ENCODE data around the gene TBL1X. TPM values are rescaled to one million over a fixed set of nuclear protein-coding genes. Genes with fewer than 3 reads are reported as not detected.

The TBL1X gene
- total RNA-seq, 2 experiments from 2014 or later, result 20.0 to 23.0 TPM

DNA sequence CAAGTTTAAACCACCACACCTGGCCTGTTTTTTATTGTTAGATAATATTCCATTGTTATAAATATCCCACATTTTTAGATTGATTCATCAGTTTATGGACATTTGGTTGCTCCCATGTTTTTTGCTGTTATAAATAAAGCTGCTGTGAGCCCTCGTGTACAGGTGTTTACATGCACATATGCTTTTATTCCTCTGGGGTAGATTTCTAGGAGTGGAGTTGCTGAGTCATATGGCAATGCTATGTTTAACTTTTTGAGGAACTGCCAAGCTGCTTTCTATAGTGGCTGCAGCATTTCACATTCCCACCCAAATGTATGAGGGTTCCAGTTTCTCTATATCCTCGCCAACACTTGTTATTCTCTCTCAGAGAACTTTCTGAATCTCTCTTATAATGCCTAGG is 90.5 kb downstream of the TBL1X start:
- Mint-ChIP-seq H3K36me3 (ENCODE audit: low read depth) (no peaks in the 10 kb centered on the region), H3K27me3 (ENCODE audit: low read depth) (no peaks in the 10 kb centered on the region), H3K27ac (no peak overlapping the region), H3K4me3 (no peak overlapping the region), H3K9me3 (ENCODE audit: insufficient read depth) (no peaks in the 10 kb centered on the region), H3K4me1 (ENCODE audit: low read depth) (peaks cover 6% of the 10 kb centered on the region)
- ChIA-PET CTCF (no interaction called here), POLR2A (no interaction called here)
- ATAC-seq, result no peak
- DNase-seq, result no peak

DNA sequence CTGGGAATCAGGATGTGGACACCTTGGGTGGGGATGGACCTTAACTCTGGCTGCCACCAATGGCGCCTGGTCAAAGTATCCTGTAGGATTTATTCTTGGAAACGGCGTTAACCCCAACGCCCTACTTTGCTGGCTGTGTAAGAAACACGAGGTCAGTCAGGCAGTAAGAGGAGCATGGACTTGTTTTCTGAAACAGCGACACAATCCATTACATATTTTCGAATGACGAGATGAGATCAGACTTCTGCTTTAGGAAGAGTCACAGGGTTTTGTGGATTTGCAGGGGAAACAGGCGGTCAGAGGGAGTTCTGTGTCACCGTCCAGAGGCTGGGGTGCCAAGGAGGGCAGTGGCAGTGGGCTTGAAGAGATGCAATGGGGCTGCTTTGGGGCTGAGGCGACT is 92.2 kb downstream of the TBL1X start:
- Mint-ChIP-seq H3K9me3 (ENCODE audit: insufficient read depth) (no peaks in the 10 kb centered on the region), H3K4me1 (ENCODE audit: low read depth) (peaks cover 6% of the 10 kb centered on the region), H3K27ac (no peak overlapping the region), H3K36me3 (ENCODE audit: low read depth) (peaks cover 6% of the 10 kb centered on the region), H3K4me3 (no peak overlapping the region), H3K27me3 (ENCODE audit: low read depth) (no peaks in the 10 kb centered on the region)
- POLR2A ChIA-PET, result no interaction called here
- DNase-seq (no peak), ATAC-seq (no peak)
- CTCF ChIA-PET, result no interaction called here

DNA sequence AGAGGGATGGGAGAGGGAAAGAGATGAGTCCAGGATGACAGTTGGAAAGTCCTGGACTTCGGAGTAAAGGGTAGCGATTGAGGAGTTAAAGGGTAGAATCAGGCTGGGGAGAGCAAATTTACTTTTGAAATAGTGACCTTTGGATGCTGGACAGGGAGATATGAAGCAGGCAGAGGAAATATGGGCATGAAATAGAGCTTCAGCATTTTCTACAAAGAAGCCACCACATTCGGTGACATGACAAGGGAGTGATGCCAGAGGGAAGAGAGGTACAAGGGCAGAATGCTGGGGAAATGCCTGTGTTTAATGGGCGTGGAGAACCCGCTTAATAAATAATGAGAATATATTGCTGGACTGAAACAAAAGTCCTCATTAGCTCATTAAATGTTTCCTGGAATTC is 92.7 kb downstream of the TBL1X start:
- POLR2A ChIA-PET, result no interaction called here
- Mint-ChIP-seq H3K4me3 (no peak overlapping the region), H3K9me3 (ENCODE audit: insufficient read depth) (no peaks in the 10 kb centered on the region), H3K36me3 (ENCODE audit: low read depth) (peaks cover 6% of the 10 kb centered on the region), H3K27me3 (ENCODE audit: low read depth) (no peaks in the 10 kb centered on the region), H3K27ac (no peak overlapping the region), H3K4me1 (ENCODE audit: low read depth) (peaks cover 6% of the 10 kb centered on the region)
- ATAC-seq (no peak), DNase-seq (no peak)
- CTCF ChIA-PET, result no interaction called here

DNA sequence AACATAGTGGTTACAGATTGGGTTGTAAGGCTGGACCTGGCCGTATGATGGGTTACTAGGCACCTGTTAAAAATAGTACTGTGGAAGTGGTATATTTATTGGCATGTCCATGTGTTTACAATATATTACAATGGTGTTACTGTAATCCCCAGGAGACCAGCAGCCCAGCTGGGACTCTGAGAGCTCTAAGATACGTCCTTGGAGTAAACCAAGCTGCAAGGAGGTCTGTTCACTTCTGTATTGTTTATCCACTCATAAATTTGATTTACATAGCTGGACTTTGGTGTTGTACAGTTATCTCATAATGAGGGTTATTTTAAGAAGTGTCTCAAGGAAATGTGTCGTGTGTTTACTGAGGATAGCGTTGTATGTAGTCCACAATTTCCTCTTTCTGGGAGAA is 93.8 kb downstream of the TBL1X start:
- peaks cover 6% of the 10 kb centered on the region for H3K36me3 Mint-ChIP-seq (ENCODE audit: low read depth)
- H3K4me3 Mint-ChIP-seq, result no peak overlapping the region
- no peak for DNase-seq
- CTCF ChIA-PET, result no interaction called here
- POLR2A ChIA-PET, result no interaction called here
- H3K27me3 Mint-ChIP-seq (ENCODE audit: low read depth), result no peaks in the 10 kb centered on the region
- no peaks in the 10 kb centered on the region for H3K9me3 Mint-ChIP-seq (ENCODE audit: insufficient read depth)
- no peak for ATAC-seq
- H3K4me1 Mint-ChIP-seq (ENCODE audit: low read depth), result peaks cover 6% of the 10 kb centered on the region
- no peak overlapping the region for H3K27ac Mint-ChIP-seq

DNA sequence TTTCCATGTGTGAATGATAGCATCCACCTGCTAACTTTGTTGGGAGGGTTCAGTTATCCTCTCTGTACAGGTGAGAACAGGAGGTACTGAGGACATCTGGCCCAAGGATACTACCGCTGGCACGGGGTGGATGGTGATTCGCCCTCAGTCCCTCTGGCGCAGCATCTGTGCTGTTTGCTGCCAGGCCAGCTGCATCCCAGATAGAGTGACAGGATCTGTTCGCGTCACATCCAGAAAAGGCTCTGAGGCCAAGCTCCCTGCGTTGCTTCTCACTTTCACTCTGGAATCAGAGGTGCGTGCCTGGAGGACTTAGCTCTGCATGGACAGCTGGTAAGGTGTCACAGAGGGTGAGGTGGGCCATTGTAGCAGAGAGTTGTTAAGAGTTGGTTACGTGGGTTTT is 95.4 kb downstream of the TBL1X start:
- POLR2A ChIA-PET, result no interaction called here
- Mint-ChIP-seq H3K4me3 (no peak overlapping the region), H3K27me3 (ENCODE audit: low read depth) (no peaks in the 10 kb centered on the region), H3K27ac (no peak overlapping the region), H3K4me1 (ENCODE audit: low read depth) (peaks cover 8% of the 10 kb centered on the region), H3K9me3 (ENCODE audit: insufficient read depth) (no peaks in the 10 kb centered on the region), H3K36me3 (ENCODE audit: low read depth) (peaks cover 6% of the 10 kb centered on the region)
- no peak for ATAC-seq
- DNase-seq, result no peak
- CTCF ChIA-PET, result no interaction called here

DNA sequence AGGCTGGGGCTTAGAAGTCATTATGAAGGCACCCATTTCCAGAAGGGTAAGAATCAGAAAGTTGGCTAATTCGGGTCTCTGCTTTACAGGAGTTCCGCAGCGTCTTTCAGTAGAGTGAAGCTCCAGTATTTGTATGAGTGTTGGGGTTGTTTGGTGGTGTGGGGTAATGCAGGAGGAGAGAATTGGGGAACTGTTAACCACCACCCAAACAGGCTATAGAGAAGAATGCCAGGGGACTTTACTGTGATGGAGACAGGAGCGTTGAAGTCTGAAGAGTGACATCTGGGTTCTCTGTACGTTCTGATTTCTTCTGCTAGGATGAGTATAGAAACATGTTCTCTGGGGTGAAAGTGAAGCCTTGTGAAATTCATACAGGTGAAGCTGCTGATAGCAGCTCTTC is 96.3 kb downstream of the TBL1X start:
- DNase-seq (no peak), ATAC-seq (no peak)
- peaks cover 8% of the 10 kb centered on the region for H3K4me1 Mint-ChIP-seq (ENCODE audit: low read depth)
- no peak overlapping the region for H3K27ac Mint-ChIP-seq
- no peaks in the 10 kb centered on the region for H3K27me3 Mint-ChIP-seq (ENCODE audit: low read depth)
- CTCF ChIA-PET, result no interaction called here
- H3K9me3 Mint-ChIP-seq (ENCODE audit: insufficient read depth), result no peaks in the 10 kb centered on the region
- H3K36me3 Mint-ChIP-seq (ENCODE audit: low read depth), result peaks cover 6% of the 10 kb centered on the region
- no peak overlapping the region for H3K4me3 Mint-ChIP-seq
- POLR2A ChIA-PET, result no interaction called here

DNA sequence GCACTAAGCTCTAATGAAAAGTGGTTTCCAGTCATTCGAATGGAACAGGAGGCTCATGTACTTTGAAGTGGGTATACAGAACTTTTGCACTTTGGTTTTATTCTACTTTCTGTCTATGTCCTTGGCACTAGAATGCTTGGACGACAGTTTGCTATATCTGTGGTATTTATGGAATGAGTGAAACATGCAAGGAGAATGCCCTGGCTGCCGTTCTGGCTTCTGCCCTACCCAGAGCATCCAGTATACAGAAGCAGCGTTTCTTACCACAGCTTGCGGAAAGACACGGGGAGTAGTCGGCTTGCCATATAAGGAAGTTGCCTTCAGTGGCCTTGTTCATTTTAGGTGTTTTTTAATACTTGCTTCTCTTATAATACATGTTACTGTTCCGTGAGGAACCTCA is 98.0 kb downstream of the TBL1X start:
- POLR2A ChIA-PET, result no interaction called here
- Mint-ChIP-seq H3K36me3 (ENCODE audit: low read depth) (peaks cover 6% of the 10 kb centered on the region), H3K27ac (no peak overlapping the region), H3K4me3 (no peak overlapping the region), H3K9me3 (ENCODE audit: insufficient read depth) (no peaks in the 10 kb centered on the region), H3K4me1 (ENCODE audit: low read depth) (peaks cover 8% of the 10 kb centered on the region), H3K27me3 (ENCODE audit: low read depth) (no peaks in the 10 kb centered on the region)
- DNase-seq, result no peak
- no peak for ATAC-seq
- CTCF ChIA-PET, result no interaction called here

DNA sequence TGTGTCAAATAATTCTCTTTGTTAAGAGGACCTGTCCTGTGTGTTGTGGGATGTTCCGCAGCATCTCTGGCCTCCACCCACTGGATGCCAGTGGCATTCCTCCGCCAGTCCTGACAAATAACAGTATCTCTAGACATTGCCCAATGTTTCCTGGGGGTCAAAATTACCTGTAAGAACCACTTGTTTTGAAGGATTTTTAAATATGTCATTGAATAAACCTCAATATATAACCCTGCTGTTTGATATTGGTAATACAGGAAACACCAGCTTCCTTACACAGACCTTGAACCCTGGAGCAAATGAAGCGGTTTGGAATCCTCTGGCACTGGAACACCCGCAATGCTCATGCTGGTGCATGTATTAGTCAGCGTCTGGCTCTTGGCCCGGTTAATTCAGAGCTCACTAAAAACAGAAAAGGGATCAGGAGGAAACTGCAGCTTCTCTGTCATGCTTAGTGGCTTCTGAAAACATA is 101.3 kb downstream of the TBL1X start:
- H3K36me3 Mint-ChIP-seq (ENCODE audit: low read depth), result peaks cover 6% of the 10 kb centered on the region
- H3K4me1 Mint-ChIP-seq (ENCODE audit: low read depth), result peaks cover 2% of the 10 kb centered on the region
- H3K4me3 Mint-ChIP-seq, result peak overlapping the region; percentile 42
- CTCF ChIA-PET, result no interaction called here
- DNase-seq, result peak; percentile 21
- H3K27ac Mint-ChIP-seq, result peak overlapping the region; percentile 49
- H3K27me3 Mint-ChIP-seq (ENCODE audit: low read depth), result no peaks in the 10 kb centered on the region
- peak; percentile 44 for ATAC-seq
- POLR2A ChIA-PET, result interaction anchor here (0.6 kb wide), 1 partner anchor 17 kb away, joined by 4 read pairs; no protein-coding TSS in a partner anchor
- H3K9me3 Mint-ChIP-seq (ENCODE audit: insufficient read depth), result no peaks in the 10 kb centered on the region

DNA sequence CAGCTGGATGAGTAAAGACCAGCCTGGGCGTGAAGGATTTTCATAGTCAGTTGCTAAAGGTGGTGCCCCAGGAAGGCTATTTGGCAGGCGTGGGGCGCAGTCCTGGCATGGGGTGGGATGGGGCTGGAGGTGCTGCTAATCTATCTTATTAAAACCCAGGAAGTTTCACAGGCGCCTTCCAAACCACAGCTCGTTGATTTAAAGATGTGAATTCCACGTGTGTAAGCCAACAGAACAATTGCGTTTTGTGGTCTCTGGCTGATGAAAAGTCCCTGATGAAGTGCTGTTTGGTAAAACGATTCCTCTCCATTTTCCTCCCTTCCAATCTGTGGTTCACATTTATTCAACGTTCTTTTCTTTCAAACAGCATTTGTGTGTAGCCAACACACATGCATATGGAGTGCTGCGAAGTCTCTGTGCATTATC is 105.0 kb downstream of the TBL1X start:
- CTCF ChIA-PET, result no interaction called here
- Mint-ChIP-seq H3K4me1 (ENCODE audit: low read depth) (peaks cover 19% of the 10 kb centered on the region), H3K27me3 (ENCODE audit: low read depth) (no peaks in the 10 kb centered on the region), H3K27ac (no peak overlapping the region), H3K36me3 (ENCODE audit: low read depth) (no peaks in the 10 kb centered on the region), H3K4me3 (no peak overlapping the region), H3K9me3 (ENCODE audit: insufficient read depth) (no peaks in the 10 kb centered on the region)
- POLR2A ChIA-PET, result no interaction called here
- no peak for ATAC-seq
- DNase-seq, result no peak

DNA sequence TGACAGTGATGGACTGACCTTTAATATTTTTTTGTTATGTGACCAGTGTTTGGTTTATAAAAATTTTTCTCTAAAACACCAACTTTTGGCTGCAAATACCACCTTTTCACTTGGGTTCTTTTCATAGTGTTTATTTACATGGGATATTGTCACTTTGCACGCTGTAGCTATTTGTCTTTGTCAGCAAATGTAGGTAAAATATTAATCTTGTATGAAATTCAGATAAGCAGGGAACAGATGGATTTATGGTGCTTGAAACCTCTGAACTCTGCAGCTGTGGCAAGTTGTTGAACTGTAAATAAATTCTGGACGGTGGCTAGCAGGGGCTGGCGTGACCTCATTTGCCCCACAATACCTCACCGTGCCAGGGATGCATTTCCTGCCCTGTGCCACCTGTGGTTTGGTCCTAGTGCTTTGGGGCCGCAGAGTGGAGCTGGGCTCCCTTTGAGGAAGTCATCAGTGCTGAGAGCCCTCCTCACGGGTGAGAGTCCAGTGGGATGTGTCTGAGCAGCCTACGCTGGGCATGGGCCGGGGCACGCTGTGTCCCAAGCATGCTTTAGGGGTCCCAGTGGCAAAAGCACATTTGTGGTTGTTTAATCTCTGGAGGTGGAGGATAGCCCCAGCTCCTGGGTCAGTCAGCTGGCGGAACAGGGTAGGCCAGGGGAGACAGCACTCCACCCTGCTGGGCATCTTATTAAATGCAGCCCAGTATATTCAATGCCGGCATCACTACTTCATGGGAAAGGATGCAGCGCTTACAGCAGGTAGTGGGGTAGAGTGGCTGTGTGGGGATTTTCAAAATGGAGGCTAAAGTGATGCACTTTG is 108.6 kb downstream of the TBL1X start:
- no peak overlapping the region for H3K27ac Mint-ChIP-seq
- no peaks in the 10 kb centered on the region for H3K9me3 Mint-ChIP-seq (ENCODE audit: insufficient read depth)
- CTCF ChIA-PET, result no interaction called here

DNA sequence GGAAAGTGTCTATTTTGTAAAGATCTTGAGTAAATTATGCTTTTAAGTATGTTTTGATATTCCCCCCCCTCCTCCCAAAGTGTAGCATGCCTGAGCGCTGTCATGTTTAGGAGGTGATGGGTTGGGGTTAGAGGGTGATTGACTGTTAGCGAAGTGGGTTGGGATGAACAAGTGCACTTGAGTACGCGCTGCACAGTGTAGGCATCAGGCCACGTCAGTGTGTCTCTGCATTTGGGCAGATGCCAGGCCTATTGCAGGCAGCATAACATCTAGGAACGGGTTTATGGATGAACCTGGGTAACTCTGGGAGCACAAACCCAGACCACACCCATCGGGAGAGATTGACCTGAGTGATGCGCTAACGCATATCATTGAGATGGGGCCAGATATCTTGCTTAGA is 111.2 kb downstream of the TBL1X start:
- Mint-ChIP-seq H3K9me3 (ENCODE audit: insufficient read depth) (no peaks in the 10 kb centered on the region), H3K27me3 (ENCODE audit: low read depth) (no peaks in the 10 kb centered on the region), H3K4me3 (no peak overlapping the region), H3K27ac (no peak overlapping the region), H3K4me1 (ENCODE audit: low read depth) (peaks cover 29% of the 10 kb centered on the region), H3K36me3 (ENCODE audit: low read depth) (no peaks in the 10 kb centered on the region)
- ChIA-PET CTCF (no interaction called here), POLR2A (no interaction called here)
- ATAC-seq (no peak), DNase-seq (no peak)

More for the DNA sequence above, 108.6 kb downstream of the TBL1X start:
- Mint-ChIP-seq H3K4me1 (ENCODE audit: low read depth) (peaks cover 29% of the 10 kb centered on the region), H3K27me3 (ENCODE audit: low read depth) (no peaks in the 10 kb centered on the region), H3K4me3 (no peak overlapping the region), H3K36me3 (ENCODE audit: low read depth) (no peaks in the 10 kb centered on the region)
- DNase-seq, result no peak
- POLR2A ChIA-PET, result no interaction called here
- no peak for ATAC-seq

DNA sequence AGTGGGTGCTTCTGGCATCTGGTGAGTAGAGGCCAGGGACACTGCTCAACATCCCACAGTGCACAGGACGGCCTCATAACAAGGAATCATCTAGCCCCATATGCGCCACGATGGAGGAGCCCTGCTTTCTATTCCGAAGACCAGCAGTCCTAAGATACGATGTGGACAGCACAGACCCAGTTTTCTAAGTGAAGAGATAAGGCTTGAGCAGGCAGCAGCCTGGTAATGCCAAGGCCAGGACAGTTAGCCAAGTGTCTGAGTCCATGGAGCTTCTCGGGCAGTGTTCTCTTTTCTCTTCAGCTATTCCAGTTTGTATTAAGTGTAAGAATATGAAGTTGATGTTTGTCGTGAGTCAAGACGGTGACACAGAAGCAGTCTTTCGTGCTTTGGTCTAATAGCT is 112.7 kb downstream of the TBL1X start:
- no peak overlapping the region for H3K27ac Mint-ChIP-seq
- ChIA-PET POLR2A (no interaction called here), CTCF (no interaction called here)
- ATAC-seq (no peak), DNase-seq (no peak)
- peaks cover 23% of the 10 kb centered on the region for H3K4me1 Mint-ChIP-seq (ENCODE audit: low read depth)
- no peaks in the 10 kb centered on the region for H3K27me3 Mint-ChIP-seq (ENCODE audit: low read depth)
- no peak overlapping the region for H3K4me3 Mint-ChIP-seq
- H3K9me3 Mint-ChIP-seq (ENCODE audit: insufficient read depth), result no peaks in the 10 kb centered on the region
- no peaks in the 10 kb centered on the region for H3K36me3 Mint-ChIP-seq (ENCODE audit: low read depth)
